LNCAP (cell line): ENCODE results near the gene GALNT6.

Source experiments
- TF ChIP-seq, protein P1 (sequence below): fragments of 450-650 bp; IDR thresholded peaks from 2 replicates; pipeline ENCODE4 v1.5.1; 2017; ENCODE audit warnings: mild to moderate bottlenecking

Gene GALNT6

DNA sequence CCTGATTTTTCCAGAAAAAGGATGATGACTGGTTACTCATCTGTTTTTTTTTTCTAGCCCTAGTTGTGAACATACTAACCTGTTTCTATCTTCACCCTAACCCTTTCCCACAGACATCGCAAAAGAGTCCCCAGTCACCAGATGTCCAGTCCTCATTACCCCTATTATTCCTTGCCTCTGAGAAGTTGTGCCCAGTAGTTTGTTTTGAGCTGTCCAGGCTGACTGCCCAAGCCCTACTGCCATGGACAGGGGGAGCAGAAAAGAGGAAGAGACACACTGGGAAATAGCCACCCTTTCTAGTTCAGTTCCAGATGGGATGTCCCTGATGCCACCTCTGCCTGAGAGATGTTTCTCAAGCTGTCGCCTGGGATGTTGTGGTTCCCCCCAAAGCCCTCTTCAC is 30.9 kb downstream of the GALNT6 start:
- TF ChIP-seq, protein P1, sequence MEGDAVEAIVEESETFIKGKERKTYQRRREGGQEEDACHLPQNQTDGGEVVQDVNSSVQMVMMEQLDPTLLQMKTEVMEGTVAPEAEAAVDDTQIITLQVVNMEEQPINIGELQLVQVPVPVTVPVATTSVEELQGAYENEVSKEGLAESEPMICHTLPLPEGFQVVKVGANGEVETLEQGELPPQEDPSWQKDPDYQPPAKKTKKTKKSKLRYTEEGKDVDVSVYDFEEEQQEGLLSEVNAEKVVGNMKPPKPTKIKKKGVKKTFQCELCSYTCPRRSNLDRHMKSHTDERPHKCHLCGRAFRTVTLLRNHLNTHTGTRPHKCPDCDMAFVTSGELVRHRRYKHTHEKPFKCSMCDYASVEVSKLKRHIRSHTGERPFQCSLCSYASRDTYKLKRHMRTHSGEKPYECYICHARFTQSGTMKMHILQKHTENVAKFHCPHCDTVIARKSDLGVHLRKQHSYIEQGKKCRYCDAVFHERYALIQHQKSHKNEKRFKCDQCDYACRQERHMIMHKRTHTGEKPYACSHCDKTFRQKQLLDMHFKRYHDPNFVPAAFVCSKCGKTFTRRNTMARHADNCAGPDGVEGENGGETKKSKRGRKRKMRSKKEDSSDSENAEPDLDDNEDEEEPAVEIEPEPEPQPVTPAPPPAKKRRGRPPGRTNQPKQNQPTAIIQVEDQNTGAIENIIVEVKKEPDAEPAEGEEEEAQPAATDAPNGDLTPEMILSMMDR: no peak

DNA sequence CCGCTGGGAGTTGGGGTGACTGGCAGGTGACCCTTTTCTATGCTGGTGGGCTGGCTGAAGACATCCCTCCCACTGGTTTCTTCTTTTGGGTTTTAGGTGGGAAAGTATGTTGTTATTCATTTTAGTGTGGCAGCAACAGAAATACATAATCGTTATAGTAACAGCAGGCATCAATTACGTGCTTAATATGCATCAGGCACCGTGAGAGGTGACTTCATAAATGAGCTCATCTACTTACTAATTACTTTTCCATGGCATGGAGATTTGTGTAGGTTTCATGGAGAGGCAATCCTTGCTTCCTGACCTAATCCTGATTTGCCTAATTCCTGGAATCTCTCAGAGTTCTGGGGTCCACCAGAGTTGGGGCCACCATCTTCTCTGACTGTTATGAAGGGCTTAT is 31.4 kb downstream of the GALNT6 start:
- TF ChIP-seq, protein P1: no peak

DNA sequence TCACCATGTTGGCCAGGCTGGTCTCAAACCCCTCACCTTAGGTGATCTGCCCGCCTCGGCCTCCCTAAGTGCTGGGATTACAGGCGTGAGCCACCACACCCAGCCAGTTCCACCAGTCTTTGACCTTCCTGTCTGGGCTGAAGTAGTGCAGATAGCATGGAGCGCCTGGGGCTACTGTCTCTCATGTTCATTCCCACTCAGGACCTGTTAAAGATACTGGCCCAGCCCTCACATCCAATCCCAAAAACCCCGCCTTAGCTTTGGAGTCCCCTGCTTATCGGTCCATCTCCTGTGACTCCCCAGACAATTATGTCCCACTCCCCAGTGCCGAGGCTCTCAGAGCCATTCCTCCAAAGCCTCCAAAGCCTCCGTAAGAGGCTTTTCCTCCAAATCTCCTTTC is 32.7 kb downstream of the GALNT6 start:
- TF ChIP-seq, protein P1: no peak

DNA sequence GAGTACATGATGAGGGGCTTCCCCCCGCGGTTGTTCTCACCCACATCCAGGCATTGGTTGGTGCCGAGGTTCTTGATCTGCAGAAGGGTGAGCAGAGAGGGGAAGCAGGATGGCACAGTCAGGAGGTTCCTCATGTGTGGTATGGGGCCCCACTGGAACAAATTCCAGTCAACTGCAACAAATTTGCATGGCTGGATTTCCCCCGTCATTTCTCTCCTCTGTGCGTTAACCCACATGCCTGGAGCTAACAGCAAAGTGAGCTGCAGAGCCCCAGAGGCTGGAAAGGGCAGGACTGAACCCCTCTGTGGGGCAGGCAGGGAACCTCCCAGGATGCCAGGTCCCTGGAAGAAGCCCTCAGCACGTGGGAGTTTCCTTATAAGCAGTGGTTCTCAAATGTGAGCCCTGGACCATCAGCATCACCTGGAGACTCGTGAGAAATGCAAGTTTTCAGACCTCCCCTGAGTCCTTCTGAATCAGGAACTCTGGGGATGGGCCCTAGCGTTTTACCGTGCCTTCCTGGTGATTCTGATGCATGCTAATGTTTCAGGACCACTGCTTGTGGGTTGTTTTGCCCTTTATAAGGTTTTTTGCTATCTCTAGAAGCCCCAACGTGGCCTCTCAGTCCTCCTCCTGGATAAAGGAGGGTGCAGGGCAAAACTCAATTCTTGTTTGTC is 33.7 kb downstream of the GALNT6 start:
- TF ChIP-seq, protein P1: no peak

DNA sequence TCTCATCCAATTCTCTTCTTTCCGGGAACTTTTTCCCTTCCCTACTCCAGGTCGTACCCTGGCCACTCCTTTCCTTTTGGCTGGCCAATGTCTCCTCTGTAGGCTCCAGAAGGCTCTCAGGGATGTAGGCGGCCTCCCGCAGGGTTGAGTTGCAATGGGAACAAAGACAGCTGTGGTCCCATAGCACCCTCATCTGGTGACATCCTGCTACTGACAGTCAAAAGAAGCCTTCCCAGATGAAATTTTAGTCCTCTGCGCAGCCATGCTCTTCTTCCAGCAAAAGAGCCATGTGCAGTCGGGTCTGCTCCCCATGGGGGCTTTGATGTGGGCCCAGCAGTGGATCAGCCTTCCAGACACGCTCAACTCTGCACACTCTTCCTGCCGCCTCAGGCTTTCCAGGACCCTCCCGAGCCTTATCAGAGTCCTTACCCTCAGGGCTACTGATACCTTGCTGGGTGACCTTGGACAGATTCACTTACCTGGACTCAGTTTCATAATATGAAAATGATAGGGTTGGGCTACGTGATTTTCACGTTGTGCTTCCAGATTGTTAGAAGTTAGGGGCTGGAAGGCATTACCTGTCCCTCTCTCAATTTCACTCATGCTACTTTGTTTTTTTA is 39.2 kb downstream of the GALNT6 start:
- TF ChIP-seq, protein P1: peak; percentile 71

DNA sequence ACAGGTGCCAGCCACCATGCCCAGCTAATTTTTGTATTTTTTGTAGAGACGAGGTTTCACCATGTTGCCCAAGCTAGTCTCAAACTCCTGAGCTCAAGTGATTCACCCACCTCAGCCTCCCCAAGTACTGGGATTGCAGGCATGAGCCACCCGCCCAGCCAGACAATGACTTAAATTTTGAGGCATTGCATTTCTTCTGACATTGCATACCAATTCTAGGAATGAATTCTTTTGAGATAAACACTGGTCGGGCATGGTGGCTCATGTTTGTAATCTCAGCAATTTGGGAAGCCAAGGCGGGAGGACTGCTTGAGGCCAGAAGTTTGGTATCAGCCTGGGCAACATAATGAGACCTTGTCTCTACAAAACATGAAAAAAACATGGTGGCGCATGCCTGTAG is 42.2 kb downstream of the GALNT6 start:
- TF ChIP-seq, protein P1: no peak

DNA sequence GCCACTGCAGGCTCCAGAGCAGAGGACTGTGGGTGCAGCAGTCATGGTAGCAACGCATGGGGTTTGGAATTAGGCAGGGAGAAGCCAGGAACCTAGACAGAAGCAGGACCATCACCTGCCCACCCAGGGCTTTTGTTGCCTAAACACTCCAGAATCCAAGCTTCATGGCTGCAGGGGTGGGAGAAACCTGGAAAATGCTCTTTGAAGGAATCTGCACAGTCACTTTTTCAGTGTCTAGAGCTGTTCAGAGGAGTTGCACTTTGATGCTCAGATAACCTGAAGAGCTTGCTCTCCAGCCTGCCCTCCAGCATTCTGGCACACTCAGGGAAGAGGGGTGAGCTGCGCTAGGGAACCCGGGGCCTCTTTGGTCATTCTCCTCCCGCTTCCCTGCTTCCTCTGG is 43.1 kb downstream of the GALNT6 start:
- TF ChIP-seq, protein P1: no peak
